GM12891 (cell line): Measurements from ENCODE around the gene CROCC2.

ENCODE experiments used
- DNase-seq: peaks from one replicate; pipeline ENCODE4 v3.0.0; 2011; ENCODE audit warnings: low spot score; ENCODE audit not compliant: insufficient read length
- FAIRE-seq: peaks from 2 replicates; lab custom pipeline; 2011; peaks lifted over from hg19 to GRCh38; lab: Jason Lieb, UNC
- PAX5 ChIP-seq: IDR thresholded peaks from 2 replicates; pipeline ENCODE4 v1.6.1; 2011; ENCODE audit warnings: low read length, moderate library complexity, mild to moderate bottlenecking; ENCODE audit not compliant: insufficient read depth, severe bottlenecking
- POLR2A ChIP-seq: IDR thresholded peaks from 2 replicates; pipeline ENCODE4 v1.6.1; 2011; ENCODE audit warnings: low read depth, low read length, control low read depth
- POLR2AphosphoS5 ChIP-seq: IDR thresholded peaks from 2 replicates; pipeline ENCODE4 v1.6.1; 2011; ENCODE audit warnings: low read depth, low read length, control low read depth
- POU2F2 ChIP-seq: IDR thresholded peaks from 2 replicates; pipeline ENCODE4 v1.6.1; 2011; ENCODE audit warnings: low read depth, mild to moderate bottlenecking, control low read depth, low read length, moderate library complexity
- SPI1 ChIP-seq: IDR thresholded peaks from 2 replicates; pipeline ENCODE4 v1.6.1; 2011; ENCODE audit warnings: low read depth, low read length, control low read depth
- TAF1 ChIP-seq: IDR thresholded peaks from 2 replicates; pipeline ENCODE4 v1.6.1; 2011; ENCODE audit warnings: low read depth, low read length, control low read depth

The CROCC2 gene

DNA sequence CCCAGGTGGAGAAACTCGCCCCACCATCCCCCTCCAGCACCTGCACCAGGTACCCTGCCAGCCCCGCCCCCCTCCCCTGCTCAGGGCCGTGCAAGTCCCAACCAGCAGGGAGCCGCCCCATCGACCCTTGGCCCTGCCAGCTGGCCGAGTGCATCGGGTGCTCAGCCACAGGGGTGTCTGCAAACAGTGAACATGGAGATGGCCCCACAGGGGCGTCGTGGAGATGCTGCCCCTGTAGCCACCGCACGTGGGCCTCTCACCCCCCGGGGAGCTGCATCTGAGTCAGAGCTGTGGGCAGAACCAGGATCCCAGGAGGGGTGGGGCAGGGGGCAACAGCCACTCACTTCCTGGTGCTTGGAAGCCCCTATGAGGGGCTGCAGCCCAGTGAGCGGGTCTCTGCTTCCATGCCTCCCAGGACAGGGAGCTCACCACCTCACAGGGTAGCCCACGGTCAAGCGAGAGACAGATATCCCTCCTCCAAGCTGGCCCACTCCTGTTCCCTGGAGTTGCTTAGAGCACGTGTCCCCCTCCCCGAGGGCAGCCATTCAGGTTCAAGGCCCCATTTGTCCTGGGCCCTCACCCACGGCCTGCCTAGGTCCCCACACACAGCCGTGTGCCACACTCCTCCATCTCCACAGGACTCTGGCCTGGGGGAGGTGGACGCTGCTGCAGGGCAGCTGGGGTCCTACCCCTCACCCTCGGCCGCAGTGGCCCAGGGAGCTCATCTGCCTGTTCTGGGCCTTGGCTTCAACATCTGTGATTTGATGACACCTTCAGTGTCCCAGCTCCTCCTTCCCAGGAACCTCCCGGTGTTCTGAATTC is 9.1 kb upstream of the CROCC2 start:
- no peak for TF ChIP-seq SPI1
- no peak for DNase-seq

DNA sequence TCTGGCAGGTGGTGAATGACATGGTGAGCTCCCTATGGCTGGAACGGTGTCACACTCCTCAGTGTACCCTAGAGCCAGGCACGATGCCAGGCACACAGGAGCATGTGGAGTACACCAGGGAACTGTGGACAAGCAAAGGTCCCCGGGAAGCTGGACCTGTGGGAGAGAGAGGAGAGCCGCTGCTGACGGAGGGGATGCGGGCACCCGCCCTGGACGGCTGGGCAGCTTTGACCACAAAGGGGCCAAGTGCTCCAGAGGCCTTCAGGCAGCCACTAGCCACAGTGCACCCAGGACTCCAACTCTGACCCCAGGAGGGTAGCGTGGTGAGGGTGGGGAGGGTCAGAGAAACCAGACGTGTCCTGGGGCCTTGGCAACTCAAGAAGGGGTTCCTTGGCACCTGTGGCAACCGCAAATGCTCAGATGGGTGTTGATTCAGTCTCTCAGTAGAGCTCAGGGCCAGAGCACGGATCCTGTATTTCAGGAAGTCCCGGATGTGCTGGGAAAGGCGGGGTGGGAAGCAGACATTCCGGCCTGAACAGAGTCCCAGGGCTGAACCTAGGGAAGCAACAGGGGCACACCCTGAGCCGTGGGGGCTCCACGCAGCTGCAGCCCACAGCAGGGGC is 7.9 kb upstream of the CROCC2 start:
- DNase-seq (no peak), FAIRE-seq (no peak)
- TF ChIP-seq POLR2AphosphoS5 (no peak), SPI1 (no peak), POU2F2 (no peak), PAX5 (no peak), POLR2A (no peak), TAF1 (no peak)

More for the DNA sequence above, 9.1 kb upstream of the CROCC2 start:
- no peak for FAIRE-seq

DNA sequence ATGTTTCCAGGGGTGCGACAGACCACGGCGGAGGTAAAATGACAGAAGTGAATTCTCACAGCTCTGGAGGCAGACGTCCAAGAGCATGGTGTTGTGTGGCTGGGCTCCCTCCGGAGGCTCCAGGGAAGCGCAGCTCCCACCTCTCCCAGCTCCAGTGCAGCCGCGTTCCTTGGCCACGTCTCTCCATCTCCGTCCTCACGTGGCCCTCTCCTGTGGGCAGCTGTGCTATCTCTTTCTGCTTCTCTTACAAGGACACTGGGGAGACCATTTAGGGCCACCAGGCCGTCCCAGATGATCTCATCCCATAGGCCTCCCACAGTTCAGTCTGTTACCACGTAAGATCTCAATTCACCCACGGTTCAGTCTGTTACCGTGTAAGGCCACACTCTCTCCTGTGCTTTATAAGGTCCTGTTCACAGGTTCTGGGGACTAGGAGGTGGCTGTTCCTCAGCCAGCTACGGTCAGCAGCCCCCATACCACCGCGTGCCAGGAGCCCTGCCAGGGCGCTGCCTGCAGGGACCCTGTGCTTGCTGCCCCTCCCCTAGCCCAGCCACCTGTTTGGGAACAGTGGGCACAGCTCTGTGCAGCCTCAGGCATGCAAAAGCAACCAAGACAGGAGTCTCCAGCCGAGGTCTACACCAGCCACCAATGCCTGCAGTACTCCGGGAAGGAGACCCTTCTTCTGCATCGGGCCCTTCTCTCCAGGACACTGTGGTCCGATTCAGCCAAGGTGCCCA is 7.2 kb upstream of the CROCC2 start:
- DNase-seq, result no peak
- FAIRE-seq, result no peak
- TF ChIP-seq SPI1 (no peak), POLR2A (no peak), POLR2AphosphoS5 (no peak), POU2F2 (no peak), PAX5 (no peak), TAF1 (no peak)

DNA sequence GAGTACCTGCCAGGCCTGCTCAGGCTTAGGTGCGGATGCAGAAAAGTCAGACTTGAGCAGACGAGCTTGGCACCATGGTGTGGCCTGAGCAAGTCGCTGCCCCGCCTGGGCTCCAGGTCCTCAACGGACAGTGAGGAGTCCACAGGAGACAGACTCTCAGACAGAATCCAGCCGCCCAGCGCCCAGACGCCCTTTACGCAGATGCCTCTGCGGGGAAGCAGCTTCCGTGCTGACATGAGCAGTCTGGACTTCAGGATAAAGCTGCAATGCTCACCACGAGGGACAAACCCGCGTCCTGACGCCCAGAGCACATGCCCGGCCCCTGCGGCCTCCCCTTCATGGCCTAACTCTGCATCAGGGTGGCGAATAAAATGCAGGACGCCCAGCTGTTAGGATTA is 6.7 kb upstream of the CROCC2 start:
- no peak for FAIRE-seq
- TF ChIP-seq PAX5, result no peak
- no peak for TF ChIP-seq TAF1
- no peak for TF ChIP-seq POLR2AphosphoS5
- no peak for TF ChIP-seq POU2F2
- no peak for TF ChIP-seq SPI1
- no peak for TF ChIP-seq POLR2A
- DNase-seq, result no peak

DNA sequence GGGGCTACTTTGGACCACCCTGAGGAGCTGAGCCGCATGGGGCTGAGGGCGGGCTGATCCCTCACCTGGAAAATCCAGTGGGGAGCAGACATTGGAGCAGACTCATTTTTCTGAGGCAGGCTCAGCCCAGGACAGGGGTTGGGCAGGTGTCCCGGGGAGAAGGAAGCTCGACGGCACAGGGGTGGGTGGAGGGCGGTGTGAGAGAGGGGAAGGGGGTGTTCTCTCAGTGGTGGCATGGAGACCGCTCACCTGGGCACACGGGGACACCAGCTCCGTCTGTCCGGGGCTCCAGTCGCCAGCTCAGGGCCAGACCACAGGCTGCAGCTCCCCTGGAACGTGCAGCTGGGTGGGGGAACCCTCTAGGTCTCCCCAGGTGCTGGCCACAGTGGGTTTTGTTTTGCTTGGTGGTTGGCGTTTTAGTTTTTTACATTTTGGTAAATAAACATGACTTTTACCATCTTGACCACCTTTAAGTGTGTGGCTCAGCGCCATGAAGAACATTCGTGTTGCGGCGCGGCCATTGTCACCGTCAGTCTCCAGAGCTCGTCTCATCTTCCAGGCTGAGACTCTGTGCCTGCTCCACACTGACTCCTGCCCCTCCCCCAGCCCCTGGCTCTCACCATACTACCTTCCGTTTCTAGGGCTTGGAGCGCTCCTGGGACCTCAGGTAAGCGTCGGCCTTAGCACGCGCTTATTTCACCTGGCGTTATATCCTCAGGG is 5.8 kb upstream of the CROCC2 start:
- FAIRE-seq (no peak), DNase-seq (no peak)
- TF ChIP-seq SPI1 (no peak), POLR2A (no peak), TAF1 (no peak), POLR2AphosphoS5 (no peak), PAX5 (no peak), POU2F2 (no peak)

DNA sequence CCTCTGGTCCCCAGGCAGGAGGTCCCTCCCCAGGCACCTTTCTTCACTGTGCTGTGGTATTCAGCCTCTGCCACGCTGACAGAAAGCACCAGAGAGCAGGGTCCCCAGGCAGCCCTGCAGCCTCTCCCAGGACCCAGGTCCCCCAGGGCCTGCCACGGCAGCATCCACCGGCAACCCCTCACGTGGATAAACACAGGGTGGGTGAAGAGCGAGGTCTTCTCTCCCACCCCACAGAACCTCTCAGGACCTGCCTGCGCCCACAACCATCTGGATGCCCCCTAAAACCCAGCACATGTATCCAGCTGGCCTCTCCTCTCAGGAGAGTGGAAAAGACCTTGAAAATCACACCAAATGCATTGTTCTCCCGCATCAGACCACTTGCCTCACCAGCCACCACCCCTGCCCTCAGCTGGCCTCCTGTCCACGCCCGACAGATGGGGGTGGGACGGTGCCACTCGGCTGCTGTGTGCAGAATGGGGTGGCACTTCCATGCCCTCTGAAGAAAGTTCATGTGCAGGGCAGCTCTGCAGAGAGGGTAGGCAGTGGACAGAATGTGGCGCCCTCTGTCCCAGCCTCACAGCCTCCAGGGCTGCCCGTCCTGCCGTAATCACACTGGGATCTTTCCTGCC is 4.0 kb upstream of the CROCC2 start:
- FAIRE-seq (no peak), DNase-seq (no peak)
- TF ChIP-seq TAF1, result no peak
- TF ChIP-seq SPI1, result no peak
- no peak for TF ChIP-seq POLR2A
- TF ChIP-seq POU2F2, result no peak
- TF ChIP-seq POLR2AphosphoS5, result no peak
- no peak for TF ChIP-seq PAX5

DNA sequence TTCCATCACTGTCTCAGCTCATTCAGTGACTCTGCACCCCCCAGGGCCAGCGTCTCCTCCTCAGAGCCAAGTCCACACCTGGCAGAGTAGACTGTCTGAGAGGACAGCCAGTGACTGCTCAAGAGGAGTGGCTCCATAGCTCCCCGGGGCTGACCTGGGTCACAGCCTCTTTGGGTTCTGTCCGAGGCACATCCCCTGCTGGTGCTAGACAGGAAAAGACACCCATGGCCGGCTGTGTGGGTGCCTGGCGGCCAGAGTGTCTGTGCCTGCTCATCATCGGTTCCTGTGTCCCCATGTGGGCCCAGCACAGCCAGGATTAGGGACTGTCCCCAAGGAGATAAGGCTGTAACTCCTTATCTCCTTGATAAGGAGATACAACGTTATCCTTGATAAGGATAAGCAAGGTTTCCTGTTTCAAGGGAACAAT is 3.5 kb upstream of the CROCC2 start:
- FAIRE-seq, result no peak
- no peak for DNase-seq
- TF ChIP-seq POLR2A (no peak), POU2F2 (no peak), TAF1 (no peak), SPI1 (no peak), PAX5 (no peak), POLR2AphosphoS5 (no peak)

DNA sequence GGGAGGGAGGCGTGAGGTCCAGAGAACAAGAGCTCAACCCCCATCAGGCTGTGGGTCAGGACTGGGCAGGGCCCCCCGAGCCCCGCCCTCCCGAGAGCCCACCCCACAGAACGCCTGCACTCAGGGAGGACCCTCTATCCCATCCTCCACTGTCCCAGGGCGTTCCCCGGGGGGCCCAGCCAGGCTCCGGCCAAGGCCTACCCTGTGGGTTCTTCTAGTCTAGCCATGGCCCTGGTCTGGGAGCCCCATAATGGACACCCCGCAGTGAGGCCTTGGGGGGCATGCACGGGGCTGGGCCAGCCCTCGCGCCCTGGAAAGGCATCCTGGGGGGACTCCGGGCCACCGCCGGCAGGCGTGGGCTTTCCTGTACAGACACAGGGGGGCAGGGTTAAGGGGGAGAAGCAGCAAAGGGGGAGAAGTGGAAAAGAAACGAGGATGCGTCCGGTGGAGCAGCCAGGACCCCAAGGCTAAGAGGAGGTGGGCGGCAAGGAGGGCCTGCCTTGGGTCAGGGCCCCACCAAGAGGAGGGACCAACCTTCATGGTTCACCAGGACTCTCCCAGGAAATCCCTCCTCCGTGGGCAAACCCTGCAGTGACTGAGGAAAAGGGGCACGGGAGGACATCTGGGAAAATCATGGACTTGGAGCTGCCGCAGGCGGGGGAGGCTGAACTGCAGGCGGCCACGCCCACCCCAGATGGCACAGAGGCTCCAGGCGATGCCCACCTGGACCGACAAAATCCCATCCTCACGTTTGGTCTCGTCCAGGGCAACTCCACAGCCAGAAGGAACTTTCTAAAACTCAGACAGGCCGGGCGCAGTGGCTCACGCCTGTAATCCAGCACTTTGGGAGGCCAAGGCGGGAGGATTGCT is 2.7 kb upstream of the CROCC2 start:
- FAIRE-seq (no peak), DNase-seq (no peak)
- TF ChIP-seq POU2F2, result no peak
- TF ChIP-seq PAX5, result no peak
- no peak for TF ChIP-seq SPI1
- TF ChIP-seq POLR2AphosphoS5, result no peak
- no peak for TF ChIP-seq POLR2A
- TF ChIP-seq TAF1, result no peak
